ENCODE measurements around the gene SFMBT2.
"Not testable (repeated sequence)": the region's sequence is repeated elsewhere in the genome, so short reads cannot be mapped to it uniquely, and the experiment has no call there.

Gene SFMBT2

GRCh38 chr10:7391748-7392147 lies 19.1 kb downstream of the SFMBT2 start:
- no peak overlapping the region for H3K4me3 ChIP-seq (ENCODE audit: control insufficient read depth in 1 of 7, extremely low read depth in 1 of 7, insufficient read depth in 4 of 7, low read depth in 2 of 7, low read length in 6 of 7)
- H3K27me3 ChIP-seq (replicated peaks in 2 of 5; ENCODE audit: control insufficient read depth in 4 of 5, insufficient read depth in 5 of 5, low read length in 4 of 5) = no peaks in the 10 kb centered on the region
- no peak for DNase-seq
- CTCF ChIA-PET = no interaction called here
- POLR2A ChIA-PET = no interaction called here
- no peaks in the 10 kb centered on the region for H3K9me3 ChIP-seq (ENCODE audit: control extremely low read depth in 1 of 5, control insufficient read depth in 4 of 5, insufficient read depth in 2 of 5, low read depth in 1 of 5, low read length in 4 of 5)
- peaks cover 2 to 15% (median 7%) of the 10 kb centered on the region in 4 experiments for H3K4me1 ChIP-seq (ENCODE audit: control extremely low read depth in 1 of 4, control insufficient read depth in 4 of 4, insufficient read depth in 4 of 4, low read length in 3 of 4)
- no peak overlapping the region for H3K27ac ChIP-seq (ENCODE audit: insufficient read depth in 1 of 2, low read depth in 1 of 2, low read length in 2 of 2, poor library complexity in 1 of 2, severe bottlenecking in 2 of 2)
- no CpG with 5 or more reads among the region's 6 CpGs for WGBS (ENCODE audit: insufficient coverage)
- no peaks in the 10 kb centered on the region for H3K36me3 ChIP-seq (ENCODE audit: control insufficient read depth in 4 of 4, insufficient read depth in 4 of 4, low read length in 3 of 4)

- WGBS (ENCODE audit: insufficient coverage) = 100% methylated on average over 5 of the region's 6 CpGs
- H3K4me1 ChIP-seq (ENCODE audit: control extremely low read depth in 1 of 4, control insufficient read depth in 4 of 4, insufficient read depth in 4 of 4, low read length in 3 of 4) = peaks cover 2 to 15% (median 7%) of the 10 kb centered on the region in 4 experiments
- H3K9me3 ChIP-seq (ENCODE audit: control extremely low read depth in 1 of 5, control insufficient read depth in 4 of 5, insufficient read depth in 2 of 5, low read depth in 1 of 5, low read length in 4 of 5); H3K4me3 ChIP-seq (ENCODE audit: control insufficient read depth in 1 of 7, extremely low read depth in 1 of 7, insufficient read depth in 4 of 7, low read depth in 2 of 7, low read length in 6 of 7); H3K27me3 ChIP-seq (replicated peaks in 2 of 5; ENCODE audit: control insufficient read depth in 4 of 5, insufficient read depth in 5 of 5, low read length in 4 of 5); DNase-seq; CTCF ChIA-PET; H3K36me3 ChIP-seq (ENCODE audit: control insufficient read depth in 4 of 4, insufficient read depth in 4 of 4, low read length in 3 of 4); H3K27ac ChIP-seq (ENCODE audit: insufficient read depth in 1 of 2, low read depth in 1 of 2, low read length in 2 of 2, poor library complexity in 1 of 2, severe bottlenecking in 2 of 2); POLR2A ChIA-PET: not testable (repeated sequence)
These were observed 20.1 kb downstream of the SFMBT2 start for GRCh38 chr10:7390689-7391110.

DNA sequence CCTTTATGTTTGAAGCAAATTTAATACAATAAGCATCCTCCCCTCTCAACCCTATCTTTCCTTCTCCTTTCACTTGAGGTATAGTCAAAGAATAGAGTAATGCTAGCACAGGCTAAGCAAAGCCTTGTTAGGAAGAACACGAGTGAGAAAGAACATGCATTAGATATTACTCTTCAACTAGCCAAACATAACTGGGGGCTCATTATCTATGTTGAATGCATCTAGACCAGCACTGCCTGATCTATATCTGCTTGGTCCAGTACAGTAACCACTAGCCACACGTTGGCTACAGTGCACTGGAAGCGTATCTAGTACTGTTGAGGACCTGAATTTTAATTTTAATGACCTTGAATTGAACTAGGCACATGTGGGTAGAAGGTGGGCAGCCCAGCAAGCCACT lies 21.0 kb downstream of the SFMBT2 start:
- DNase-seq = no peak
- H3K27ac ChIP-seq (ENCODE audit: insufficient read depth in 1 of 2, low read depth in 1 of 2, low read length in 2 of 2, poor library complexity in 1 of 2, severe bottlenecking in 2 of 2) = no peak overlapping the region
- no peaks in the 10 kb centered on the region for H3K27me3 ChIP-seq (replicated peaks in 2 of 5; ENCODE audit: control insufficient read depth in 4 of 5, insufficient read depth in 5 of 5, low read length in 4 of 5)
- peaks cover 0 to 1% (median 0%) of the 10 kb centered on the region in 4 experiments for H3K36me3 ChIP-seq (ENCODE audit: control insufficient read depth in 4 of 4, insufficient read depth in 4 of 4, low read length in 3 of 4)
- H3K9me3 ChIP-seq (ENCODE audit: control extremely low read depth in 1 of 5, control insufficient read depth in 4 of 5, insufficient read depth in 2 of 5, low read depth in 1 of 5, low read length in 4 of 5) = no peaks in the 10 kb centered on the region
- peak overlapping the region in 1 of 7 experiments; percentile 13 for H3K4me3 ChIP-seq (ENCODE audit: control insufficient read depth in 1 of 7, extremely low read depth in 1 of 7, insufficient read depth in 4 of 7, low read depth in 2 of 7, low read length in 6 of 7)
- H3K4me1 ChIP-seq (ENCODE audit: control extremely low read depth in 1 of 4, control insufficient read depth in 4 of 4, insufficient read depth in 4 of 4, low read length in 3 of 4) = peaks cover 2 to 15% (median 7%) of the 10 kb centered on the region in 4 experiments
- CTCF ChIA-PET = interaction anchor here (0.7 to 1.3 kb wide), 2 partner anchors 10 to 269 kb away, joined by 3 read pairs; no protein-coding TSS in a partner anchor
- WGBS (ENCODE audit: insufficient coverage) = 100% methylated on average over 2 of the region's 3 CpGs
- POLR2A ChIA-PET = no interaction called here

GRCh38 chr10:7389346-7389745 lies 21.5 kb downstream of the SFMBT2 start:
- WGBS (ENCODE audit: insufficient coverage) = no CpG with 5 or more reads among the region's 2 CpGs
- H3K36me3 ChIP-seq (ENCODE audit: control insufficient read depth in 4 of 4, insufficient read depth in 4 of 4, low read length in 3 of 4) = peaks cover 0 to 4% (median 0%) of the 10 kb centered on the region in 4 experiments
- H3K9me3 ChIP-seq (ENCODE audit: control extremely low read depth in 1 of 5, control insufficient read depth in 4 of 5, insufficient read depth in 2 of 5, low read depth in 1 of 5, low read length in 4 of 5) = no peaks in the 10 kb centered on the region
- no peaks in the 10 kb centered on the region for H3K27me3 ChIP-seq (replicated peaks in 2 of 5; ENCODE audit: control insufficient read depth in 4 of 5, insufficient read depth in 5 of 5, low read length in 4 of 5)
- no peak overlapping the region for H3K27ac ChIP-seq (ENCODE audit: insufficient read depth in 1 of 2, low read depth in 1 of 2, low read length in 2 of 2, poor library complexity in 1 of 2, severe bottlenecking in 2 of 2)
- DNase-seq = peak in 2 of 3 donors; percentile 25 to 49
- H3K4me3 ChIP-seq (ENCODE audit: control insufficient read depth in 1 of 7, extremely low read depth in 1 of 7, insufficient read depth in 4 of 7, low read depth in 2 of 7, low read length in 6 of 7) = peak overlapping the region in 1 of 7 experiments; percentile 13
- CTCF ChIA-PET = interaction anchor here (0.7 to 1.3 kb wide), 2 partner anchors 11 to 268 kb away, joined by 3 read pairs; no protein-coding TSS in a partner anchor
- H3K4me1 ChIP-seq (ENCODE audit: control extremely low read depth in 1 of 4, control insufficient read depth in 4 of 4, insufficient read depth in 4 of 4, low read length in 3 of 4) = peaks cover 2 to 15% (median 7%) of the 10 kb centered on the region in 4 experiments
- POLR2A ChIA-PET = no interaction called here

DNA sequence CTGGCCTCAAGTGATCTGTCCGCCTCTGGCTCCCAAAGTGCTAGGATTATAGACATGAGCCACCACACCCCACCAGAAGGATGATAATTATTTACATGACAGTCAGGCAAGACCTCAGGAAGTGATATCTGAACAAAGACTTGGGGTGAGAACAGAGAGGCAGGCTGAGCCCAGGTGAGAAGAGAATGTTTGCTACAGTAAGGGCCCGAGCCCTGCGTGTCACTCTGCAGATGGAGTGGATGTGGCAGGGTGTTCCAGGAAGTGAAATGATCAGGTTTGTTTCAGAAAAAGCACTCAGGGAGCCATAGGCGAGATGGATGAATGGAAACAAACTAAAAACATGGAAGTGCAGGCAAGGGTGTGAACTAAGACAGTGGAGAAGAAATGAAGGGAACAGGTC lies 22.2 kb downstream of the SFMBT2 start:
- peaks cover 2 to 15% (median 7%) of the 10 kb centered on the region in 4 experiments for H3K4me1 ChIP-seq (ENCODE audit: control extremely low read depth in 1 of 4, control insufficient read depth in 4 of 4, insufficient read depth in 4 of 4, low read length in 3 of 4)
- 96% methylated on average over 3 of the region's 4 CpGs for WGBS (ENCODE audit: insufficient coverage)
- H3K4me3 ChIP-seq (ENCODE audit: control insufficient read depth in 1 of 7, extremely low read depth in 1 of 7, insufficient read depth in 4 of 7, low read depth in 2 of 7, low read length in 6 of 7) = no peak overlapping the region
- CTCF ChIA-PET = no interaction called here
- DNase-seq = peak in 1 of 3 donors; percentile 16
- H3K27ac ChIP-seq (ENCODE audit: insufficient read depth in 1 of 2, low read depth in 1 of 2, low read length in 2 of 2, poor library complexity in 1 of 2, severe bottlenecking in 2 of 2) = no peak overlapping the region
- peaks cover 0 to 4% (median 0%) of the 10 kb centered on the region in 4 experiments for H3K36me3 ChIP-seq (ENCODE audit: control insufficient read depth in 4 of 4, insufficient read depth in 4 of 4, low read length in 3 of 4)
- H3K9me3 ChIP-seq (ENCODE audit: control extremely low read depth in 1 of 5, control insufficient read depth in 4 of 5, insufficient read depth in 2 of 5, low read depth in 1 of 5, low read length in 4 of 5) = no peaks in the 10 kb centered on the region
- no peaks in the 10 kb centered on the region for H3K27me3 ChIP-seq (replicated peaks in 2 of 5; ENCODE audit: control insufficient read depth in 4 of 5, insufficient read depth in 5 of 5, low read length in 4 of 5)
- POLR2A ChIA-PET = no interaction called here

GRCh38 chr10:7388149-7388548 lies 22.7 kb downstream of the SFMBT2 start:
- H3K4me1 ChIP-seq (ENCODE audit: control extremely low read depth in 1 of 4, control insufficient read depth in 4 of 4, insufficient read depth in 4 of 4, low read length in 3 of 4) = peaks cover 2 to 15% (median 7%) of the 10 kb centered on the region in 4 experiments
- POLR2A ChIA-PET; H3K9me3 ChIP-seq (ENCODE audit: control extremely low read depth in 1 of 5, control insufficient read depth in 4 of 5, insufficient read depth in 2 of 5, low read depth in 1 of 5, low read length in 4 of 5); H3K36me3 ChIP-seq (ENCODE audit: control insufficient read depth in 4 of 4, insufficient read depth in 4 of 4, low read length in 3 of 4); DNase-seq; H3K4me3 ChIP-seq (ENCODE audit: control insufficient read depth in 1 of 7, extremely low read depth in 1 of 7, insufficient read depth in 4 of 7, low read depth in 2 of 7, low read length in 6 of 7); H3K27me3 ChIP-seq (replicated peaks in 2 of 5; ENCODE audit: control insufficient read depth in 4 of 5, insufficient read depth in 5 of 5, low read length in 4 of 5); H3K27ac ChIP-seq (ENCODE audit: insufficient read depth in 1 of 2, low read depth in 1 of 2, low read length in 2 of 2, poor library complexity in 1 of 2, severe bottlenecking in 2 of 2): not testable (repeated sequence)
- no CpG with 5 or more reads among the region's 1 CpG for WGBS (ENCODE audit: insufficient coverage)
- CTCF ChIA-PET = interaction anchor here (0.6 kb wide), 1 partner anchor 90 kb away, joined by 3 read pairs; no protein-coding TSS in a partner anchor

DNA sequence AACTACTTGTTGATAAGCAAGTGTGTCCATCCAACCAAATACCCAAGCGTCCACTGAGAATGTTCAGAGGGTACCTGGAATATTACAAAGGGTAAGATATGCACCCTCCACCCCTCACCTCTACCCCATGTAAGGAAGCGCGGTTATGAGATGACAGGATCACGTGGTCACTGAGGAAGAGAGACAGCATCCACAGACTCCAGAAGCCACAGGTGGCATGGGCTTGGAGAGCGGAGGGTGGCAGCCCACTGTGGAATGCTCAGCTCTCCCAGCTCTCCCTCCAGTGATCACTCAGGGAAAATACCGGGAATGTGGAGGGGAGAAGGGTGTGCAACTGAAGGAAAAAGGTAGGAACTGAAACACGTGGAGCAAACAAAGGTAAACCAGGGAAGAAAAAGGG lies 25.7 kb downstream of the SFMBT2 start:
- WGBS (ENCODE audit: insufficient coverage) = 93% methylated on average over 3 of the region's 7 CpGs
- CTCF ChIA-PET = interaction anchor here (1.0 to 1.1 kb wide), 2 partner anchors 10 to 15 kb away, joined by 3 read pairs; no protein-coding TSS in a partner anchor
- H3K4me1 ChIP-seq (ENCODE audit: control extremely low read depth in 1 of 4, control insufficient read depth in 4 of 4, insufficient read depth in 4 of 4, low read length in 3 of 4) = peaks cover 2 to 15% (median 7%) of the 10 kb centered on the region in 4 experiments

More for the DNA sequence above, 25.7 kb downstream of the SFMBT2 start:
- no peaks in the 10 kb centered on the region for H3K27me3 ChIP-seq (replicated peaks in 2 of 5; ENCODE audit: control insufficient read depth in 4 of 5, insufficient read depth in 5 of 5, low read length in 4 of 5)
- no peak overlapping the region for H3K27ac ChIP-seq (ENCODE audit: insufficient read depth in 1 of 2, low read depth in 1 of 2, low read length in 2 of 2, poor library complexity in 1 of 2, severe bottlenecking in 2 of 2)
- DNase-seq = no peak
- H3K9me3 ChIP-seq (ENCODE audit: control extremely low read depth in 1 of 5, control insufficient read depth in 4 of 5, insufficient read depth in 2 of 5, low read depth in 1 of 5, low read length in 4 of 5) = no peaks in the 10 kb centered on the region
- no peak overlapping the region for H3K4me3 ChIP-seq (ENCODE audit: control insufficient read depth in 1 of 7, extremely low read depth in 1 of 7, insufficient read depth in 4 of 7, low read depth in 2 of 7, low read length in 6 of 7)
- H3K36me3 ChIP-seq (ENCODE audit: control insufficient read depth in 4 of 4, insufficient read depth in 4 of 4, low read length in 3 of 4) = peaks cover 4 to 11% (median 8%) of the 10 kb centered on the region in 4 experiments
- POLR2A ChIA-PET = no interaction called here

All from common myeloid progenitor, CD34-positive (primary cell).